ENCODE measurements around the gene CAD. TPM values are rescaled to one million over a fixed set of nuclear protein-coding genes. Genes with fewer than 3 reads are reported as not detected.
"Not testable (repeated sequence)": the region's sequence is repeated elsewhere in the genome, so short reads cannot be mapped to it uniquely, and the experiment has no call there.

Gene CAD
- total RNA-seq, 1 donor from 2014 or later = 27.1 TPM

- intact Hi-C loops (cut with DNase I) = no loop called here
- DNase-seq = no peak
- no peak for TF ChIP-seq CTCF (IDR thresholded peaks at IDR 0.05)
- H3K27ac ChIP-seq = peak overlapping the region; percentile 52
- H3K27me3 ChIP-seq = no peaks in the 10 kb centered on the region
- no peaks in the 10 kb centered on the region for H3K9me3 ChIP-seq
- peaks cover 11% of the 10 kb centered on the region for H3K4me1 ChIP-seq
- H3K36me3 ChIP-seq = no peaks in the 10 kb centered on the region
- H3K4me3 ChIP-seq = no peak overlapping the region
- peak; percentile 95 for ATAC-seq
Observed at GRCh38 chr2:27185331-27186026, 31.7 kb upstream of the CAD start.

- no peak for ATAC-seq
- intact Hi-C loops (cut with DNase I) = no loop called here
Observed at GRCh38 chr2:27186613-27187345, 30.4 kb upstream of the CAD start.

GRCh38 chr2:27189989-27190388, 27.2 kb upstream of the CAD start:
- DNase-seq = no peak
- intact Hi-C loops (cut with DNase I) = no loop called here
- no peak for ATAC-seq
- no peaks in the 10 kb centered on the region for H3K4me1 ChIP-seq
- no peak overlapping the region for H3K4me3 ChIP-seq
- no peaks in the 10 kb centered on the region for H3K27me3 ChIP-seq
- no peak overlapping the region for H3K27ac ChIP-seq
- no peaks in the 10 kb centered on the region for H3K9me3 ChIP-seq
- no peak for TF ChIP-seq CTCF (IDR thresholded peaks at IDR 0.05)
- H3K36me3 ChIP-seq = no peaks in the 10 kb centered on the region

More at GRCh38 chr2:27186613-27187345, 30.4 kb upstream of the CAD start:
- no peak for DNase-seq
- no peaks in the 10 kb centered on the region for H3K36me3 ChIP-seq
- no peak for TF ChIP-seq CTCF (IDR thresholded peaks at IDR 0.05)
- no peaks in the 10 kb centered on the region for H3K9me3 ChIP-seq
- no peaks in the 10 kb centered on the region for H3K27me3 ChIP-seq
- no peak overlapping the region for H3K4me3 ChIP-seq
- no peak overlapping the region for H3K27ac ChIP-seq
- peaks cover 6% of the 10 kb centered on the region for H3K4me1 ChIP-seq

- peak; percentile 65 for TF ChIP-seq CTCF (IDR thresholded peaks at IDR 0.05)
- H3K36me3 ChIP-seq = no peaks in the 10 kb centered on the region
- ATAC-seq (peak; percentile 90), DNase-seq (no peak)
- no peaks in the 10 kb centered on the region for H3K4me1 ChIP-seq
- intact Hi-C loops (cut with DNase I) = no loop called here
- H3K4me3 ChIP-seq = no peak overlapping the region
- H3K27ac ChIP-seq = no peak overlapping the region
- no peaks in the 10 kb centered on the region for H3K9me3 ChIP-seq
- H3K27me3 ChIP-seq = no peaks in the 10 kb centered on the region
Observed at GRCh38 chr2:27191070-27191829, 25.9 kb upstream of the CAD start.

GRCh38 chr2:27194538-27195354, 22.4 kb upstream of the CAD start:
- Histone ChIP-seq H3K4me3 (no peak overlapping the region), H3K36me3 (peaks cover 3% of the 10 kb centered on the region), H3K9me3 (no peaks in the 10 kb centered on the region), H3K4me1 (no peaks in the 10 kb centered on the region), H3K27me3 (no peaks in the 10 kb centered on the region), H3K27ac (no peak overlapping the region)
- ATAC-seq (no peak), DNase-seq (no peak)
- TF ChIP-seq CTCF (IDR thresholded peaks at IDR 0.05) = no peak
- intact Hi-C loops (cut with DNase I) = no loop called here

- intact Hi-C loops (cut with DNase I); ATAC-seq; DNase-seq: not testable (repeated sequence)
Observed at GRCh38 chr2:27195799-27196198, 21.4 kb upstream of the CAD start.

GRCh38 chr2:27198068-27198467, 19.1 kb upstream of the CAD start:
- DNase-seq; ATAC-seq; H3K9me3 ChIP-seq; H3K27ac ChIP-seq; H3K27me3 ChIP-seq; intact Hi-C loops (cut with DNase I); H3K4me1 ChIP-seq; H3K4me3 ChIP-seq: not testable (repeated sequence)
- peaks cover 22% of the 10 kb centered on the region for H3K36me3 ChIP-seq

More at GRCh38 chr2:27195799-27196198, 21.4 kb upstream of the CAD start:
- H3K9me3 ChIP-seq, H3K27ac ChIP-seq, H3K27me3 ChIP-seq, H3K36me3 ChIP-seq, H3K4me1 ChIP-seq, H3K4me3 ChIP-seq: not testable (repeated sequence)
